ENCODE data around the gene GIT2. TPM values are rescaled to one million over a fixed set of nuclear protein-coding genes. Genes with fewer than 3 reads are reported as not detected.
"Not testable (repeated sequence)": the region's sequence is repeated elsewhere in the genome, so short reads cannot be mapped to it uniquely, and the experiment has no call there.

The GIT2 gene
- total RNA-seq, 4 donors from 2014 or later = 36.8 to 52.8 (median 42.3) TPM

DNA sequence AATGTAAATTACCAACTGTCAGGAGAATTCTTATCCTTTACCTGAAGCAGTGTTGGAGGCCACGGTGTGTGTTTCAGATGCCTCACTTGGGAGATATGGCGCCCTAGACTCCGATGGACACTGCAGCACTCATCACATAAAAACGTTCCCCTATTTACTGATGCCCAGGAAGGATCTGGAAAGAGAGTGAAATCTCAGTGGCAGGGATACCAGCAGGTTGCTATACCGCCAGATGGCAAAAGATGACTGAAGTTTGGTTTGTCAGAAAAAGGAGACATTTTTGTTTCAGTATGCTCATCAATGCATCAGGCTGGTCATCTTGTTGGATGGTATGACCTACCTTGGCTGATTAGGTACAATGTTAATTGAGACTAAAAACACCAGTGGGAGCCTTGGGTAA is 4.6 kb downstream of the GIT2 start:
- TF ChIP-seq POLR2A (IDR thresholded peaks at IDR 0.05) = no peak
- TF ChIP-seq, protein P1, sequence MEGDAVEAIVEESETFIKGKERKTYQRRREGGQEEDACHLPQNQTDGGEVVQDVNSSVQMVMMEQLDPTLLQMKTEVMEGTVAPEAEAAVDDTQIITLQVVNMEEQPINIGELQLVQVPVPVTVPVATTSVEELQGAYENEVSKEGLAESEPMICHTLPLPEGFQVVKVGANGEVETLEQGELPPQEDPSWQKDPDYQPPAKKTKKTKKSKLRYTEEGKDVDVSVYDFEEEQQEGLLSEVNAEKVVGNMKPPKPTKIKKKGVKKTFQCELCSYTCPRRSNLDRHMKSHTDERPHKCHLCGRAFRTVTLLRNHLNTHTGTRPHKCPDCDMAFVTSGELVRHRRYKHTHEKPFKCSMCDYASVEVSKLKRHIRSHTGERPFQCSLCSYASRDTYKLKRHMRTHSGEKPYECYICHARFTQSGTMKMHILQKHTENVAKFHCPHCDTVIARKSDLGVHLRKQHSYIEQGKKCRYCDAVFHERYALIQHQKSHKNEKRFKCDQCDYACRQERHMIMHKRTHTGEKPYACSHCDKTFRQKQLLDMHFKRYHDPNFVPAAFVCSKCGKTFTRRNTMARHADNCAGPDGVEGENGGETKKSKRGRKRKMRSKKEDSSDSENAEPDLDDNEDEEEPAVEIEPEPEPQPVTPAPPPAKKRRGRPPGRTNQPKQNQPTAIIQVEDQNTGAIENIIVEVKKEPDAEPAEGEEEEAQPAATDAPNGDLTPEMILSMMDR (IDR thresholded peaks at IDR 0.05) = no peak
- no peak for TF ChIP-seq EP300 (IDR thresholded peaks at IDR 0.05)
- TF ChIP-seq POLR2AphosphoS5 (IDR thresholded peaks at IDR 0.05) = no peak
- no peak overlapping the region for H3K4me3 ChIP-seq
- H3K4me1 ChIP-seq = peaks cover 2 to 64% (median 14%) of the 10 kb centered on the region in 3 donors
- no peak for ATAC-seq
- H3K36me3 ChIP-seq = peaks cover 0 to 44% of the 10 kb centered on the region in 2 donors
- 79 to 97% methylated on average over 5 of the region's 5 CpGs for WGBS, 2 donors (ENCODE audit: low coverage in 1 of 2)
- no peak overlapping the region for H3K27ac ChIP-seq
- H3K27me3 ChIP-seq = no peaks in the 10 kb centered on the region
- no peaks in the 10 kb centered on the region for H3K9me3 ChIP-seq

DNA sequence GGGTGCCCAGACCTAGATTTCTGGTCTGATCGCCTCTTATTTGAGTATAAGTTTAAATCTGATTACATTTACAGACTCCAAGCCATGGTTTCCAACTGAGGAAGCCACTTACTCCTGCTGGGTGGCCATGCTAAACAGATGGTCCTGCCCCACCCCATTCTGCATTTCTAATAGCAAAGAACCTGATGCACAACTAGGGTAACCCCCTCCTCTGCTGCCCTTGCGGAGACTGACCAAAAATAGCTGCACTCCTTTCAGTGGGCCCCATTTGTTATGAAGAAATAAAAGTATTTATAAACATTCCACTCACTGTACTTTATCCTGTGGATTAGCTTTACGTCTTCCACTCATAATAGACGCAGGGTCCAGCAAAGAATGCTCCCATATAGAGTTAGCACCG is 6.8 kb downstream of the GIT2 start:
- H3K27ac ChIP-seq = peak overlapping the region in 3 of 4 donors; percentile 33 to 61 (median 52)
- no peaks in the 10 kb centered on the region for H3K9me3 ChIP-seq
- peaks cover 2 to 47% (median 10%) of the 10 kb centered on the region in 3 donors for H3K4me1 ChIP-seq
- peaks cover 0 to 66% of the 10 kb centered on the region in 2 donors for H3K36me3 ChIP-seq
- H3K4me3 ChIP-seq = no peak overlapping the region
- 47% methylated on average over 5 of the region's 5 CpGs for WGBS, 2 donors (ENCODE audit: low coverage in 1 of 2)
- TF ChIP-seq EP300 (IDR thresholded peaks at IDR 0.05) = no peak
- no peak for TF ChIP-seq POLR2AphosphoS5 (IDR thresholded peaks at IDR 0.05)
- TF ChIP-seq POLR2A (IDR thresholded peaks at IDR 0.05) = no peak
- TF ChIP-seq, protein P1 (IDR thresholded peaks at IDR 0.05) = no peak
- no peaks in the 10 kb centered on the region for H3K27me3 ChIP-seq
- no peak for ATAC-seq

DNA sequence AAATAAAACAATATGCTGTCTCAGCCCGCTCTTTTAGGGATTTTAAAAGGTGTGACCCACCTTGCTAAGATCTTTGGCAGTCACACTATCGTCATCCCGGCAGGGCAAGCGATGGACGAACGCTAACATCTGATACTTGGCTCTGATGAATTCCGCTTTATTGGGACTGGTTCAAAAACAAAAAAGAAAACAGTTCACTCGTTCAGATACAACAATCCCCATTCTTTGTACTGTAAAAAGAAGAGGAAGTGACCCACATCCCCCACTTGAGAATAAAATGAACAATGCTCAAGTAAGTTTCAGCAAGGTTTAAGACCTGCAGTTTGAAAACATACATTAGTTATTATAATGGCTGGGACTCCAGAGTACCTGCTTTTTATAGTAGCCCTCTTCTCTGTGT is 7.3 kb downstream of the GIT2 start:
- H3K27me3 ChIP-seq = no peaks in the 10 kb centered on the region
- 66 to 69% methylated on average over 7 to 8 of the region's 8 CpGs for WGBS, 2 donors (ENCODE audit: low coverage in 1 of 2)

DNA sequence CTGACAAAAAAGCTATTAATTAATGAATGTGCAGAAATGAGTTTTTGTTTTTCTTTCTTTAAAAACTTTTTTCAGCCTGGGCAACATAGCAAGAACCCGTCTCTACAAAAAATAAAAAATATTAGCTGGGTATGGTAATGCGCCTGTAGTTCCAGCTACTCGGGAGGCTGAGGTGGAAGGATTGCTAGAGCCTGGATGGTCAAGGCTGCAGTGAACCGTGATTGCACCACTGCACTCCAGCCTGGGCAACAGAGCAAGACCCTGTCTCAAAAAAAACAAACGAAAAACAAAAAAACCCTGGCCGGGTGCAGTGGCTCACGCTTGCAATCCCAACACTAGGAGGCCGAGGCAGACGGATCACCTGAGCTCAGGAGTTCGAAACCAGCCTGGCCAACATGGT is 7.9 kb downstream of the GIT2 start:
- Histone ChIP-seq H3K36me3 (peaks cover 0 to 77% of the 10 kb centered on the region in 2 donors), H3K27me3 (no peaks in the 10 kb centered on the region), H3K9me3 (no peaks in the 10 kb centered on the region), H3K4me1 (peaks cover 2 to 36% (median 10%) of the 10 kb centered on the region in 3 donors), H3K4me3 (no peak overlapping the region), H3K27ac (peak overlapping the region in 2 of 4 donors; percentile 33 to 61)
- no peak for ATAC-seq
- WGBS, 2 donors (ENCODE audit: low coverage in 1 of 2) = 90 to 93% methylated on average over 7 to 10 of the region's 10 CpGs
- TF ChIP-seq POLR2A (IDR thresholded peaks at IDR 0.05) (no peak), EP300 (IDR thresholded peaks at IDR 0.05) (no peak), POLR2AphosphoS5 (IDR thresholded peaks at IDR 0.05) (no peak)
- TF ChIP-seq, protein P1 (IDR thresholded peaks at IDR 0.05) = no peak

More for the DNA sequence above, 7.3 kb downstream of the GIT2 start:
- Histone ChIP-seq H3K27ac (peak overlapping the region in 2 of 4 donors; percentile 33 to 61), H3K9me3 (no peaks in the 10 kb centered on the region), H3K4me3 (no peak overlapping the region), H3K36me3 (peaks cover 0 to 71% of the 10 kb centered on the region in 2 donors), H3K4me1 (peaks cover 2 to 42% (median 10%) of the 10 kb centered on the region in 3 donors)
- TF ChIP-seq, protein P1 (IDR thresholded peaks at IDR 0.05) = no peak
- TF ChIP-seq POLR2A (IDR thresholded peaks at IDR 0.05) (no peak), EP300 (IDR thresholded peaks at IDR 0.05) (no peak), POLR2AphosphoS5 (IDR thresholded peaks at IDR 0.05) (no peak)
- ATAC-seq = no peak

DNA sequence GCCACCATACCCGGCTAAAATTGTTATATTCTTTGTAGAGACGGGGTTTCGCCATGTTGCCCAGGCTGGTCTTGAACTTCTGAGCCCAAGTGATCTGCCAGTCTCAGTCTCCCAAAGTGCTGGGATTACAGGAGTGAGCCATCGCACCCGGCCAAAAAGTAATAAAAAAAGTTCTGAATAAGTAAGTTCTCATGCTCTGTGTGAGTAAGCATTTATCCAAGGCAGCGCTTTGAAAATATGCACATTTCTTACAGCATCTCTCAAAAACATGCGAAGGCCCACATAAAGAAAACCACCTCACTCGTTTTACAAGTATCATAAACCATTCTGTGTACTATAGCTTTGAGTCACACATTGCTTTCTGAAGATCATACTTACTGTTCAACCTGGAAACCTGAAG is 8.6 kb downstream of the GIT2 start:
- Histone ChIP-seq H3K36me3 (peaks cover 0 to 84% of the 10 kb centered on the region in 2 donors), H3K27me3 (no peaks in the 10 kb centered on the region), H3K4me1 (peaks cover 2 to 29% (median 5%) of the 10 kb centered on the region in 3 donors), H3K4me3 (no peak overlapping the region), H3K9me3 (no peaks in the 10 kb centered on the region), H3K27ac (no peak overlapping the region)
- ATAC-seq = no peak
- TF ChIP-seq, protein P1 (IDR thresholded peaks at IDR 0.05) = no peak
- TF ChIP-seq POLR2AphosphoS5 (IDR thresholded peaks at IDR 0.05) = no peak
- TF ChIP-seq EP300 (IDR thresholded peaks at IDR 0.05) = no peak
- no peak for TF ChIP-seq POLR2A (IDR thresholded peaks at IDR 0.05)
- WGBS, 2 donors (ENCODE audit: low coverage in 1 of 2) = 76 to 88% methylated on average over 4 to 8 of the region's 8 CpGs

DNA sequence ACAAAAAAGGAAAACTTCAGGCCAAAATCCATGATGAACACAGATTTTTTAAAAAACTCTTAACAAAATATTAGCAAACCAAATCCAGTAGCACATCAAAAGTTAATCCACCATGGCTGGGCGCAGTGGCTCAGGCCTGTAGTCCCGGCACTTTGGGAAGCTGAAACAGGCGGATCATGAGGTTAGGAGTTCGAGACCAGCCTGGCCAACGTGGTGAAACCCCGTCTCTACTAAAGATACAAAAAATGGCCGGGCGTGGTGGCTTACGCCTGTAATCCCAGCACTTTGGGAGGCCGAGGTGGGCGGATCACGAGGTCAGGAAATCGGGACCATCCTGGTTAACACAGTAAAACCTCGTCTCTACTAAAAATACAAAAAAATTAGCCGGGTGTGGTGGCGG is 9.9 kb downstream of the GIT2 start:
- ATAC-seq, H3K27me3 ChIP-seq, H3K9me3 ChIP-seq, H3K4me3 ChIP-seq, H3K27ac ChIP-seq: not testable (repeated sequence)
- 92 to 100% methylated on average over 1 to 12 of the region's 16 CpGs for WGBS, 2 donors (ENCODE audit: low coverage in 1 of 2)
- Histone ChIP-seq H3K36me3 (peaks cover 0 to 94% of the 10 kb centered on the region in 2 donors), H3K4me1 (peaks cover 2 to 23% (median 4%) of the 10 kb centered on the region in 3 donors)
